Uterus (tissue), 2 donors: Measurements from ENCODE around the gene PRR4.

Source experiments
- POLR2A ChIP-seq, 2 donors: fragments of 450-650 bp; IDR thresholded peaks; one replicate each; pipeline ENCODE4 v1.6.1; 2016; ENCODE audit warnings: antibody characterized with exemption in 2 of 2, mild to moderate bottlenecking in 1 of 2, moderate library complexity in 1 of 2
- TF ChIP-seq, protein P1 (sequence below), 4 experiments: fragments of 200-600 bp in 2 of 4; fragments of 450-650 bp in 2 of 4; sonication (generic) in 2 of 4; IDR thresholded peaks; one replicate each; pipeline ENCODE4 v1.5.1; 2016 to 2019; ENCODE audit warnings: antibody characterized with exemption in 4 of 4, mild to moderate bottlenecking in 2 of 4, moderate library complexity in 1 of 4

- TF ChIP-seq, protein P1, sequence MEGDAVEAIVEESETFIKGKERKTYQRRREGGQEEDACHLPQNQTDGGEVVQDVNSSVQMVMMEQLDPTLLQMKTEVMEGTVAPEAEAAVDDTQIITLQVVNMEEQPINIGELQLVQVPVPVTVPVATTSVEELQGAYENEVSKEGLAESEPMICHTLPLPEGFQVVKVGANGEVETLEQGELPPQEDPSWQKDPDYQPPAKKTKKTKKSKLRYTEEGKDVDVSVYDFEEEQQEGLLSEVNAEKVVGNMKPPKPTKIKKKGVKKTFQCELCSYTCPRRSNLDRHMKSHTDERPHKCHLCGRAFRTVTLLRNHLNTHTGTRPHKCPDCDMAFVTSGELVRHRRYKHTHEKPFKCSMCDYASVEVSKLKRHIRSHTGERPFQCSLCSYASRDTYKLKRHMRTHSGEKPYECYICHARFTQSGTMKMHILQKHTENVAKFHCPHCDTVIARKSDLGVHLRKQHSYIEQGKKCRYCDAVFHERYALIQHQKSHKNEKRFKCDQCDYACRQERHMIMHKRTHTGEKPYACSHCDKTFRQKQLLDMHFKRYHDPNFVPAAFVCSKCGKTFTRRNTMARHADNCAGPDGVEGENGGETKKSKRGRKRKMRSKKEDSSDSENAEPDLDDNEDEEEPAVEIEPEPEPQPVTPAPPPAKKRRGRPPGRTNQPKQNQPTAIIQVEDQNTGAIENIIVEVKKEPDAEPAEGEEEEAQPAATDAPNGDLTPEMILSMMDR (IDR thresholded peaks at IDR 0.05), result no peak
- TF ChIP-seq POLR2A (IDR thresholded peaks at IDR 0.05), result no peak
Measured at GRCh38 chr12:10802587-10802986, 46.7 kb downstream of the PRR4 start, which contains the start of gene TAS2R7.
